ENCODE measurements around the gene INPP4B. TPM values are rescaled to one million over a fixed set of nuclear protein-coding genes. Genes with fewer than 3 reads are reported as not detected.

Gene INPP4B
- total RNA-seq, 1 experiment from 2014 or later, result 0.07 TPM

- no peaks in the 10 kb centered on the region for H3K79me2 ChIP-seq (ENCODE audit: insufficient read depth, low read length)
- H3K23me2 ChIP-seq (ENCODE audit: insufficient read length, low read depth, low read length, poor library complexity, severe bottlenecking), result no peaks in the 10 kb centered on the region
- no peak overlapping the region for H3K23ac ChIP-seq (ENCODE audit: insufficient read length, low read depth, low read length)
- no peak overlapping the region for H2BK15ac ChIP-seq (ENCODE audit: low read depth, low read length)
- no peak overlapping the region for H3K14ac ChIP-seq (ENCODE audit: insufficient read depth, low read length)
- H4K5ac ChIP-seq (ENCODE audit: insufficient read length, low read depth, low read length), result no peak overlapping the region
- no peak overlapping the region for H2BK5ac ChIP-seq (ENCODE audit: insufficient read length, low read length)
- H3K4me2 ChIP-seq (ENCODE audit: insufficient read depth, insufficient read length, low read length), result no peak overlapping the region
- H4K91ac ChIP-seq (ENCODE audit: insufficient read length, low read depth, low read length), result no peak overlapping the region
- H3K79me1 ChIP-seq (ENCODE audit: insufficient read depth, low read depth, low read length, poor library complexity, severe bottlenecking), result no peaks in the 10 kb centered on the region
- H3K4me1 Mint-ChIP-seq, result peaks cover 7 to 10% of the 10 kb centered on the region in 2 experiments
- H3K4me3 Mint-ChIP-seq, result no peak overlapping the region
- no peaks in the 10 kb centered on the region for H3K27me3 ChIP-seq (ENCODE audit: insufficient read depth, low read length)
- H3T11ph ChIP-seq (ENCODE audit: low read length), result no peak overlapping the region
- H3K4me1 ChIP-seq (ENCODE audit: insufficient read depth, low read length), result 0 out of 2 replicates have a peak, but pooled peaks cover 5% of the 10 kb centered on the region
- no peak overlapping the region for H2AFZ ChIP-seq (ENCODE audit: low read length)
- H3K9me3 ChIP-seq (ENCODE audit: control insufficient read depth, low read depth, low read length), result no peaks in the 10 kb centered on the region
- no peak overlapping the region for H2BK20ac ChIP-seq (ENCODE audit: low read depth, low read length, poor library complexity, severe bottlenecking)
- H2BK120ac ChIP-seq (ENCODE audit: low read depth, low read length, poor library complexity, severe bottlenecking), result no peak overlapping the region
- H3K27me3 Mint-ChIP-seq (ENCODE audit: low read depth), result no peaks in the 10 kb centered on the region
- H3K18ac ChIP-seq (ENCODE audit: insufficient read length, low read depth, low read length), result no peak overlapping the region
- H3K9me3 Mint-ChIP-seq, result no peaks in the 10 kb centered on the region
- no peak for TF ChIP-seq CTCF (conservative IDR thresholded peaks at IDR 0.05)
- H3K9ac ChIP-seq (ENCODE audit: extremely low read depth, insufficient read length, low read length), result no peak overlapping the region
- H3K27ac ChIP-seq (ENCODE audit: insufficient read length, low read depth, low read length), result no peak overlapping the region
- H2AK5ac ChIP-seq (ENCODE audit: insufficient read length, low read length), result no peak overlapping the region
- no peak overlapping the region for H2BK12ac ChIP-seq (ENCODE audit: insufficient read length, low read depth, low read length)
- H3K4ac ChIP-seq (ENCODE audit: low read depth, low read length), result no peak overlapping the region
- no CpG with 5 or more reads among the region's 1 CpG for WGBS (ENCODE audit: extremely low coverage, insufficient read length, low lambda C conversion rate)
- no peaks in the 10 kb centered on the region for H4K20me1 ChIP-seq (ENCODE audit: control insufficient read depth, insufficient read depth, insufficient read length)
- H4K8ac ChIP-seq (replicated peaks; ENCODE audit: insufficient read length, low read depth, low read length), result no peak overlapping the region
- H3K27ac Mint-ChIP-seq, result no peak overlapping the region
- no peaks in the 10 kb centered on the region for H3K36me3 Mint-ChIP-seq (ENCODE audit: insufficient read depth in 1 of 3, low read depth in 3 of 3)
- DNase-seq, result no peak
- H3K56ac ChIP-seq (ENCODE audit: insufficient read length, low read depth, low read length), result no peak overlapping the region
These were observed 315.4 kb downstream of the INPP4B start for GRCh38 chr4:142530728-142531127.

Data from H9 (cell line).